KMS-11 (cell line): ENCODE data around the gene NFASC.

Experiments
- H2AFZ ChIP-seq: fragments of 200-600 bp; sonication (generic); 2 replicates; pipeline ENCODE4 v1.6.1; 2016; ENCODE audit warnings: antibody characterized with exemption, mixed run types, low read depth
- H3K27ac ChIP-seq: fragments of 200-600 bp; sonication (generic); 2 replicates; pipeline ENCODE4 v1.6.1; 2016; ENCODE audit warnings: mild to moderate bottlenecking, mixed run types
- H3K27me3 ChIP-seq: fragments of 200-600 bp; sonication (generic); 2 replicates; pipeline ENCODE4 v1.6.1; 2017; ENCODE audit warnings: mild to moderate bottlenecking, low read depth, mixed run types, moderate library complexity; ENCODE audit not compliant: insufficient read depth
- H3K36me3 ChIP-seq: fragments of 200-600 bp; sonication (generic); 2 replicates; pipeline ENCODE4 v1.6.1; 2017; ENCODE audit warnings: mild to moderate bottlenecking, mixed run types; ENCODE audit not compliant: insufficient read depth
- H3K4me1 ChIP-seq: fragments of 200-600 bp; sonication (generic); 2 replicates; pipeline ENCODE4 v1.6.1; 2016; ENCODE audit warnings: mild to moderate bottlenecking, low read depth, mixed run types; ENCODE audit not compliant: poor library complexity, severe bottlenecking
- H3K4me2 ChIP-seq: fragments of 200-600 bp; sonication (generic); 2 replicates; pipeline ENCODE4 v1.7.0; 2016; ENCODE audit warnings: mild to moderate bottlenecking, mixed run types
- H3K4me3 ChIP-seq: fragments of 200-600 bp; sonication (generic); IDR thresholded peaks from 2 replicates; pipeline ENCODE4 v1.6.1; 2017; ENCODE audit warnings: low read depth, low read length, mixed read lengths; ENCODE audit not compliant: insufficient read depth
- H3K79me2 ChIP-seq: fragments of 200-600 bp; sonication (generic); 2 replicates; pipeline ENCODE4 v1.6.1; 2016; ENCODE audit warnings: low read depth, mixed run types; ENCODE audit not compliant: insufficient read depth
- H3K9ac ChIP-seq: fragments of 200-600 bp; sonication (generic); 2 replicates; pipeline ENCODE4 v1.6.1; 2016; ENCODE audit warnings: mild to moderate bottlenecking, mixed run types
- H4K20me1 ChIP-seq: fragments of 200-600 bp; sonication (generic); 2 replicates; pipeline ENCODE4 v1.6.1; 2016; ENCODE audit warnings: mild to moderate bottlenecking, mixed run types; ENCODE audit not compliant: insufficient read depth
- CTCF ChIP-seq: fragments of 200-600 bp; sonication (generic); conservative IDR thresholded peaks from 2 replicates; pipeline ENCODE4 v1.6.1; 2017; ENCODE audit warnings: low read depth, mild to moderate bottlenecking, antibody characterized with exemption, low read length, moderate library complexity, mixed read lengths

NFASC gene

DNA sequence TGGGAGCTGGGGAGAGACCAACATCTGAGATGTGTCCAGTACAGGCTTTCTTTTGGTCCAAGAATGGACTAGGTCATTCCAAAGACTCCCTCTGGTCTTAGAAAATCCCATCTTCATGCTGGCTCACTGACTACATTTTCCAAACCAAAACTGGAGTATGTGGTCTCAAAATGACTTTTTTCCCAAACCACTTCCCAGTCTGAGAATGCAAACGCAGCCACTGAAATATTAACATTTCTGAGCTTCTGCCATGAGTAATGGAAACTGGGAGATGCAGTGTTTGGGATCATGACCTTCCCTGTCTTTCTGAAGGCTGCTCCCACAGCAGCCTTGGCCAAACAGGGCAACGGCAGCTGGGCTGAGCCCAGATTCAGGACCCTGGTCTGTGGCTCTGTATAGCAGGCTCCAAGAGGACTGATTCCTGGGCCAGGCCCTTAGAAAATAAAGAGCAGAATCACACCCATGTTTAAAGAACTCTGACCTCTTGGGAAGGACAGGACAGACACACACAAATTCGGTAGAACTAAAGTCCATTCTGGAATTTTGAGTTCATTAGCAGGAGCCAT is 110.3 kb downstream of the NFASC start:
- TF ChIP-seq CTCF: no peak
- Histone ChIP-seq H3K79me2 (no peaks in the 10 kb centered on the region), H3K27me3 (peaks cover 63% of the 10 kb centered on the region), H3K4me3 (no peak overlapping the region), H3K36me3 (no peaks in the 10 kb centered on the region), H3K27ac (no peak overlapping the region), H3K4me2 (no peak overlapping the region), H2AFZ (no peak overlapping the region), H3K4me1 (no peaks in the 10 kb centered on the region), H3K9ac (no peak overlapping the region), H4K20me1 (no peaks in the 10 kb centered on the region)

GRCh38 chr1:204983136-204983535 is 112.5 kb downstream of the NFASC start:
- no peak for TF ChIP-seq CTCF
- Histone ChIP-seq H3K27me3 (peaks cover 84% of the 10 kb centered on the region), H3K4me1 (no peaks in the 10 kb centered on the region), H4K20me1 (no peaks in the 10 kb centered on the region), H3K4me3 (no peak overlapping the region), H2AFZ (no peak overlapping the region), H3K27ac (no peak overlapping the region), H3K9ac (no peak overlapping the region), H3K79me2 (no peaks in the 10 kb centered on the region), H3K4me2 (no peak overlapping the region), H3K36me3 (no peaks in the 10 kb centered on the region)

GRCh38 chr1:204983881-204984280 is 113.2 kb downstream of the NFASC start:
- Histone ChIP-seq H2AFZ (no peak overlapping the region), H3K4me3 (no peak overlapping the region), H3K27me3 (peaks cover 91% of the 10 kb centered on the region), H3K36me3 (no peaks in the 10 kb centered on the region), H4K20me1 (no peaks in the 10 kb centered on the region), H3K9ac (no peak overlapping the region), H3K27ac (no peak overlapping the region), H3K79me2 (no peaks in the 10 kb centered on the region), H3K4me1 (no peaks in the 10 kb centered on the region), H3K4me2 (no peak overlapping the region)
- no peak for TF ChIP-seq CTCF

- H3K4me3 ChIP-seq: no peak overlapping the region
- H3K4me2 ChIP-seq: no peak overlapping the region
- no peaks in the 10 kb centered on the region for H4K20me1 ChIP-seq
- H3K27me3 ChIP-seq: peaks cover 91% of the 10 kb centered on the region
- H3K9ac ChIP-seq: no peak overlapping the region
- no peaks in the 10 kb centered on the region for H3K79me2 ChIP-seq
- no peak for TF ChIP-seq CTCF
- H3K36me3 ChIP-seq: no peaks in the 10 kb centered on the region
- no peak overlapping the region for H2AFZ ChIP-seq
- H3K27ac ChIP-seq: no peak overlapping the region
- H3K4me1 ChIP-seq: no peaks in the 10 kb centered on the region
Measured at GRCh38 chr1:204984499-204984898, 113.8 kb downstream of the NFASC start.

- Histone ChIP-seq H3K36me3 (no peaks in the 10 kb centered on the region), H2AFZ (no peak overlapping the region), H4K20me1 (no peaks in the 10 kb centered on the region), H3K4me1 (no peaks in the 10 kb centered on the region), H3K9ac (no peak overlapping the region), H3K79me2 (no peaks in the 10 kb centered on the region), H3K4me2 (no peak overlapping the region), H3K27me3 (peaks cover 92% of the 10 kb centered on the region), H3K27ac (no peak overlapping the region), H3K4me3 (no peak overlapping the region)
- no peak for TF ChIP-seq CTCF
Measured at GRCh38 chr1:204986181-204986580, 115.5 kb downstream of the NFASC start.
